GM18520 (cell line): Measurements from ENCODE around the gene TRIM23.

Source experiments
- ATAC-seq: cut with Tn5 transposase; IDR thresholded peaks from one replicate; pipeline ENCODE4 v1.9.1; 2021; ENCODE audit not compliant: unreplicated experiment

Gene TRIM23

GRCh38 chr5:65566505-65566904 is 57.6 kb downstream of the TRIM23 start:
- no peak for ATAC-seq

GRCh38 chr5:65563777-65564176 is 60.4 kb downstream of the TRIM23 start:
- no peak for ATAC-seq

GRCh38 chr5:65562731-65563701 is 61.1 kb downstream of the TRIM23 start, which contains the start of the genes CENPK and PPWD1:
Gene CENPK, minus strand, starts transcription at chr5:65563168. Its CDS starts 8,261 bp downstream, at chr5:65554907.
Gene PPWD1, plus strand, starts transcription at chr5:65563296. Its CDS starts 15 bp downstream, at chr5:65563311.
- peak; percentile 99 for ATAC-seq

GRCh38 chr5:65556718-65557117 is 67.4 kb downstream of the TRIM23 start:
- ATAC-seq: no peak

GRCh38 chr5:65556181-65556580 is 68.0 kb downstream of the TRIM23 start:
- ATAC-seq: no peak

- no peak for ATAC-seq
Observed at GRCh38 chr5:65555287-65555686, 68.8 kb downstream of the TRIM23 start.

GRCh38 chr5:65553941-65554340 is 70.2 kb downstream of the TRIM23 start:
- ATAC-seq: no peak

GRCh38 chr5:65548281-65548680 is 75.9 kb downstream of the TRIM23 start:
- no peak for ATAC-seq

- ATAC-seq: no peak
Observed at GRCh38 chr5:65546141-65546540, 78.0 kb downstream of the TRIM23 start.

GRCh38 chr5:65544473-65544872 is 79.7 kb downstream of the TRIM23 start:
- ATAC-seq: no peak

- no peak for ATAC-seq
Observed at GRCh38 chr5:65539827-65540226, 84.3 kb downstream of the TRIM23 start.
